ENCODE data around the gene NETO2.

Gene NETO2

GRCh38 chr16:47036201-47036600, 107.5 kb downstream of the NETO2 start:
- TF ChIP-seq CTCF (IDR thresholded peaks at IDR 0.05; ENCODE audit: insufficient read depth, low read length, missing control alignments) = no peak
- no peak overlapping the region for H3K4me3 ChIP-seq (ENCODE audit: low read depth, low read length)
- no peak for DNase-seq (ENCODE audit: low read depth, low spot score)
- ChIA-PET CTCF (interaction anchor here (1.0 to 4.0 kb wide), 6 partner anchors 9 to 1129 kb away, joined by 4 to 38 read pairs (median 6); partner anchors contain the start of gene NETO2), POLR2A (no interaction called here)

GRCh38 chr16:47035436-47035835, 108.3 kb downstream of the NETO2 start:
- TF ChIP-seq CTCF (IDR thresholded peaks at IDR 0.05; ENCODE audit: insufficient read depth, low read length, missing control alignments) = no peak
- no peak for DNase-seq (ENCODE audit: low read depth, low spot score)
- no peak overlapping the region for H3K4me3 ChIP-seq (ENCODE audit: low read depth, low read length)
- POLR2A ChIA-PET = no interaction called here
- CTCF ChIA-PET = interaction anchor here (1.1 to 1.6 kb wide), 3 partner anchors 9 to 1129 kb away, joined by 3 to 6 read pairs (median 3); no protein-coding TSS in a partner anchor

- no peak for TF ChIP-seq CTCF (IDR thresholded peaks at IDR 0.05; ENCODE audit: insufficient read depth, low read length, missing control alignments)
- CTCF ChIA-PET = interaction anchor here (1.1 to 1.6 kb wide), 3 partner anchors 9 to 1130 kb away, joined by 3 to 6 read pairs (median 3); no protein-coding TSS in a partner anchor
- DNase-seq (ENCODE audit: low read depth, low spot score) = no peak
- POLR2A ChIA-PET = no interaction called here
- H3K4me3 ChIP-seq (ENCODE audit: low read depth, low read length) = no peak overlapping the region
Measured at GRCh38 chr16:47034455-47034854, 109.3 kb downstream of the NETO2 start.

- no peak overlapping the region for H3K4me3 ChIP-seq (ENCODE audit: low read depth, low read length)
- ChIA-PET POLR2A (no interaction called here), CTCF (interaction anchor here (1.2 to 1.6 kb wide), 2 partner anchors 9 to 1132 kb away, joined by 3 to 4 read pairs; no protein-coding TSS in a partner anchor)
- TF ChIP-seq CTCF (IDR thresholded peaks at IDR 0.05; ENCODE audit: insufficient read depth, low read length, missing control alignments) = no peak
- DNase-seq (ENCODE audit: low read depth, low spot score) = no peak
Measured at GRCh38 chr16:47033176-47033575, 110.6 kb downstream of the NETO2 start.

- ChIA-PET CTCF (interaction anchor here (1.0 to 2.5 kb wide), 2 partner anchors 8 to 112 kb away, joined by 3 to 14 read pairs; no protein-coding TSS in a partner anchor), POLR2A (interaction anchor here (0.5 kb wide), 1 partner anchor 26 kb away, joined by 3 read pairs; no protein-coding TSS in a partner anchor)
Measured at GRCh38 chr16:47029724-47030123, 114.0 kb downstream of the NETO2 start.

More at GRCh38 chr16:47029724-47030123, 114.0 kb downstream of the NETO2 start:
- DNase-seq (ENCODE audit: low read depth, low spot score) = no peak
- no peak for TF ChIP-seq CTCF (IDR thresholded peaks at IDR 0.05; ENCODE audit: insufficient read depth, low read length, missing control alignments)
- no peak overlapping the region for H3K4me3 ChIP-seq (ENCODE audit: low read depth, low read length)

Measured in AG04449 (cell line).